NCI-H2171 (cell line): ENCODE results near the gene PML.
"Not testable (repeated sequence)": the region's sequence is repeated elsewhere in the genome, so short reads cannot be mapped to it uniquely, and the experiment has no call there.

ENCODE experiments used
- DNase-seq: peaks from one replicate; lab custom pipeline; 2025; lab: John Stamatoyannopoulos, UW

PML gene

DNA sequence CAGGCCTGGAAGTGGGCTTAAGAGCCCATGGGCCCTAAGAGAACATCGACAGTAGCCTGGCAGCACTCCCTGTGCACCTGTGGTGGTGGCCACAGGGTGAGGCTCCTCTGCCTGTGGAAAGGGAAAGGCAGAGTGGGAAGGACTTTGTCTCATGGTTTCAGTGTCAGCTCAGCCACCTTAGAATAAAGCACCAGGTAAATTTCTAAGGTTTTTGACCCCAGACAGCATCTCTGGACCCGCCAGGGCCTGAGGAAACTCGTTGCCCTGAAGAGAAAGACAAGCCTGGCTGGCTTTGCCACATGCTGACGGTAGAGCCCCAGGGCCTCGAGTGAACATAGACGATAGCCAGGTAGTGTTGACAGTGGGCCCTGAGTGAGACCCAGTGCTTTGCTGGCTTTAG lies 65.7 kb downstream of the PML start:
- no peak for DNase-seq

DNA sequence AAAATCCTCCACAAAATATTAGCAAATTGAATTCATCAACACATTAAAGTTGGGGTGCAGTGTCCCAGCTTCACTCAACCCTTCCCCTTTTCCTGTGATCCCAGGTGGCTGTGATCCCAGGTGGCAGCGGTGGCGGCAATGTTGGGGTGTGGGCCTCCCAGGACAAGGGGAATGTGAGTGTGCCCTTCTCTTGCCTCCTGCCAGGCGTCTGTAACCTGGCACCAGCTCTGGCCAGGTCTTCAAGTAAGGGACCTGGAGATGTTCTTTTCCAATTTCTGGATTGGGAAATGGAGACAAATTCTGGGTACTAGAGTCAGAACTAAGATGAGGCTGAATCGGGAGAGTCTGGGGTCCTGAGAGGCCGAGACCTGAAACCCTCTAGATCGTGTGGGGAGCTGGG lies 67.7 kb downstream of the PML start:
- DNase-seq = no peak

DNA sequence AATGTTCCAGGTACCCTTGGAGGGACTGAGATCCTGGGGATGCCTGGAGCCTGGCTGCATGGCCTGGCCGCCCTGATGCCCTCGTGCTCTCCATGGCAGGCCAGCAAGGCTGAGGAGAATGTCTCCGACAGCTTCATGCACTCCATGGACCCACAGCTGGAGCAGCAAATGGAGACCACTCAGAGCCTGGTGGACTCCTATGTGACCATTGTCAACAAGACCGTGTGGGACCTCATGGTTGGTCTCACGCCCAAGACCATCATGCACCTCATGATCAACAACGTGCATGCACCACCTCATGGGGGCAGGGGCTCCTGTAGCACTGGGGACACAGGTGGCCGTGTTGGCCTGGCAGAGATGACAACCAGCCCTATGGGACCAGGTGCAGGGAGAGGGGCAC lies 68.2 kb downstream of the PML start:
- no peak for DNase-seq

DNA sequence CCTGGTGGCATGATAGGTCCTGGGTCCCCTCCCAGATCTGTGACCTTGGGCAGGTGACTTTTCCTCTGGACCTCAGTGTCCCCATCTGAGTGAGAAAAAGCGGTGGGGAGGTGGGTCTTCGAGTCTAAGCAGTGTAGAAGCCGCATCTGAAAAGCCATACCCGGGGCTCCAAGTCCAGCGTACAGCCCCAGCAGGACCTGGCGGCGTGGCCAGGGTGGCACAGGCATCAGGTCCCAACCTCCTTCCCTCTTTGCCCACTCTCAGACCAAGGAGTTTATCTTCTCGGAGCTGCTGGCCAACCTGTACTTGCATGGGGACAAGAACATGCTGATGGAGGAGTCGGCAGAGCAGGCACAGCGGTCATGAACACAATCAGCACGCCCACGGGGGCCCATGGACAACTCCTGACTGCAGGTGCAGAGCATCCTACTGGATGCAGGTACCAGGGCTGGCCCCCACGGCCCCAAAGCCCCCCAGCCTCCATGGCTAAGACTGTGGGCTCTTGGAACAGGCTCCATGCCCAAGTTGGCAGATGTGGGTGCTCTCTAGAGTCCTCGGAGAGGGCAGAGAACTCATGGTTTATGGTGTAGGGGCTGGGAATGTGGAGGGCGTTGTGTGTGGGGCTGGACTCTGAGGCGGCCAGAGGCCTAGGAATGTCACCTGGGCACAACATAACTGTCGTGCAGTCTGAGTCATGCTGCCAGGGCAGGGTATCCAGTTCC lies 69.1 kb downstream of the PML start:
- DNase-seq = not testable (repeated sequence)

DNA sequence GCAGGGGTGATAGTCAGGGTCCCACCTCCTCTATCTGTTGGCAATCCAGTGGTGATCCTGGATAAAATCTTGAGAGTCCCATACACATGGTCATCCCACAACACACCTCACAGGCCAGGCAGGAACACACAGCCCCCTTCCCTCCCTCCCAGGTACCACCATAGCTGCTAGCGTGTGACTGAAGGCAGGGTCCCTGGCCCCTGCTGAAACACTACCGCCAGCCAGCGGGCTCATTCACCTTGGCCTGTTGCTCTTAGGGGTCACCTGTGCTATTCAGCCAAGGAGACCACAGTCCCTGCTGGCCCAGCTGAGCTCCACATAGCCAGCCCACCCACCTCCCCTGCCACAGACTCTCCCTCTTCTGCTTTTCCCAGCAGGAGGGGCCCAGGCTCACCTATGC lies 69.7 kb downstream of the PML start:
- not testable (repeated sequence) for DNase-seq

DNA sequence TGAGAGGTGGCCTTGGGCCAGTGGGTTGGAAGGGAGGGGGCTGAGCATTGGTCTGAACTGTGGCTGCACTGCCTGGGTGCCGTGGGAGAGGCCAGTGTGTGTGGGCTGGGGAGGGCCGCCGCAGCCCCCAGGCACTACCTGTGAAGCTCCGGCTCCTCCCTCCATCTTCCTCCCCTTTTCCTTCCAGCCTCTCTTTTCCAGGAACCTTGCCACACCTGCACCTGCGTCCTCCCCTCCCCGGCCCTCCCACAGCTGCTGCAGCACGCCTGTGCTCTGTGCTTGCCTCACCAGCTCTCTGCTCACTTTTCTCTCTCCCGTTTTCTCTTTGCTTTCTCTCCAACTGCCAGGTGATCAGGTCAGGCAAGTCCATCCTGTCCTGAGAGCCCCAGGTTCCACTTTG lies 70.3 kb downstream of the PML start:
- DNase-seq = not testable (repeated sequence)

GRCh38 chr15:74065684-74066411 lies 71.3 kb downstream of the PML start:
- DNase-seq = not testable (repeated sequence)

GRCh38 chr15:74071645-74072044 lies 77.1 kb downstream of the PML start:
- not testable (repeated sequence) for DNase-seq

- not testable (repeated sequence) for DNase-seq
Observed at GRCh38 chr15:74072132-74072531, 77.6 kb downstream of the PML start.

DNA sequence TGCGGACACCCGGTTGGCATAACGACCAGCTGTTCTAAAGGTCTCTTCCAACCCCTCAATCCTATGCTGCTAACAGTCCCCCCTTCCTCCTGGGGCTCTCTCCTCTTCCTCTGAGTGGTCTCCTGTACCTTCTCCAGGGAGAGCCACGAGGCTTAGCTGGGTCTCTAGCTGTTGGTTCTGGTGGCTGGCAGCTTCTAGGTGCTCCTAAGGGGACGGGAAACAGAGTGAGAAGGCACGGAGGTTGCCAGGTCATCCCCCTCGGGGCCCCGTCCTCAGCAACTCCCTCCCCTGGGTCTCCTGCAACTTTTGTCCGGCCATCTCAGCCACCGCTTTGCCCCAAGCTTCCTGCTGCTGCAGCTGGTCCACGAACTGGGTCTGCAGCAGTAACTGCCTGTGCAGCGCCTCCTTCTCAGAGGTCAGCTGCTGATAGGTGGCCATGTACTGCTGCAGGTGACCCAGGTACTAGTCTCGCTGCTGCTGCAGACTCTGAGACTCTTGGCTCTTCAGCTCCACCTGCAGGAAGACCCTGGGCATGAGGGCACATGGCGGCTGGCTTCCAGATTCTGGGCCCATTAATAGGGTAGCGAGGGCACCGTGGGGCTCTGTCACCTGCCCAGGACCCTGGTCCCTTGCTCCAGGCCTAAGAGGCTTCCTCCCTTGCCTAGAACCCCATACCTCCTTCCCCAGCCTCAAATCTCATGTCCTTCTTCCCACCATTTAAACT lies 78.3 kb downstream of the PML start:
- not testable (repeated sequence) for DNase-seq

DNA sequence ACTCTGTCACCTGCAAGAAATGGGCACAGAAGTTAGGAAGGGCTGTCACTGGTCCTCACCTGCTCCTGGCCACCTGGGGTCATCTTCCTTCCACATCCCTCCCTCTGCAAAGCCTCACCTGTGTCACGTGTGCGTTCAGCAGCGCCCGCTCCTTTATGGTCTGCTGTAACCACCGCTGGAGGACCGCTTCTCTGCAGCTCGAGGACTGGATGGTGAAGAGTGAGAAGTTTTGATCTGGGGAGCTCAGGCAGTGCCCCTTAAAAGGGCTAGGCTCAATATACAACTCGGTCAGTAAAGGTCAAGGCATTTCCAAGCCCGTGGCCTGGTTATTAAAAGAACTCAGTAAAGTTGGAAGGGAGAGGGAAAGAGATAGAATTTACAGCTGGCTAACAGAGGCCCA lies 81.3 kb downstream of the PML start:
- DNase-seq = not testable (repeated sequence)

GRCh38 chr15:74082450-74082849 lies 87.9 kb downstream of the PML start, which contains the start of gene GOLGA6A:
Gene GOLGA6A (minus strand): TSS chr15:74082550. CDS start chr15:74082509, 41 bp downstream.
- DNase-seq = not testable (repeated sequence)

GRCh38 chr15:74094567-74094966 lies 100.1 kb downstream of the PML start:
- DNase-seq = not testable (repeated sequence)

DNA sequence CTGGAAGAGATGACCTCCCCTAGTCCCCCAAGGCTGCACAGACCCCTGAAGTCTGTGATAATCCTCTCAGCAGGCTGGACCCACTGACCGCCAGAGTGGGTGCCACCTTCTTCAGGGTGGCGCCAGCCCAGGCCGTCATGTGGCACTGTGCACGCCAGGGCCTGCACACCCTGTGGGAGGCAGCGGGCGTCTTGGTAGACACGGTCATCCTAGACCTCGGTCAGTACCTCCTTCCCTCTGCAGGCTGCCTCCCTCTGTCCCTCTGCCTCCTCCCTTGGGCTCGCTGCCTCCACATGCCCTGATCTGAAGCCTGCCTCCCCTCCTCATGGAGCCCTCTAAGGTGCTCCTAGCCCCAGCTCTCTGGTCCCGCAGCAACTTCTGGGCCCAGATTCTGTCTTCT lies 101.1 kb downstream of the PML start:
- DNase-seq = not testable (repeated sequence)

DNA sequence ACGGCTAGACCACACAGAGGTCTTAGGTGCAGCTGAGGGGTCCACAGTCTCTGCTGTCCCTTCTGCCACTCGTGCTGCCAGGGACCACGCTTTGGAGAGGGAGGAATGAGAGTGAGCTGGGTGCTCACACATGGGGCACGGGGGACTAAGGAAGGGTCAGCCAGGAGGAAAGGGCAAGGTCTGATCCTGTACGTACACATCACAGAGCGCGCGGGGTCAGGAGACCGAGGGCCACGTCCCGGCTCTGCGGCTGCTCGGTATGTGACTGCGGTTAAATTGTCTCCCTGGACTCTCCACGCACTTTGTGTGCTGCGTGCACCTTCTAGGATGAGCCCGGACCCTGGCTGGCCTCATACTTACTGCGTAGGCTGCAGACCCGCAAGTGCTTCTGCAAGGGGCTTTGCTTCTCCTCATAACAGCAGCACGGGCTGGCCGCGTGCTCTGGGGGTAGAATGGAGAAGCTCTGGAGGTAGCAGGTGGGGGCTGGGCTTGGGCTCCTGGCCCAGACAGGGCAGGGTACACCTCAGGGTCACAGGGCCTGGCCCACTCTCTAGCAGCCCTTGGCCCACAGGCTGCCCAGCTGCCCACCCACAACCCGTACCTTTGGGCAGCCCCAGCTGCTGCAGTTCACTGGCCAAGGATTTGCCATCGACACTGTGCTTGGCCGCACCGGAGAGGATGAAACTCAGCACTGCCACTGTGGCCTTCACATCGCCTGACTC lies 102.4 kb downstream of the PML start:
- not testable (repeated sequence) for DNase-seq
